Cerebellar nuclear complex (tissue), 1 donor: ENCODE results near the gene ZBTB49.

Experiments
- DNase-seq, 2 experiments: peaks; one replicate each; lab custom pipeline; 2025; lab: John Stamatoyannopoulos, UW

ZBTB49 gene

GRCh38 chr4:4356106-4357041 is 66.3 kb downstream of the ZBTB49 start:
- no peak for DNase-seq

- no peak for DNase-seq
Observed at GRCh38 chr4:4358093-4358854, 68.2 kb downstream of the ZBTB49 start.

- DNase-seq, result no peak
Observed at GRCh38 chr4:4361883-4362282, 71.8 kb downstream of the ZBTB49 start.

GRCh38 chr4:4362991-4363697 is 73.1 kb downstream of the ZBTB49 start:
- no peak for DNase-seq

GRCh38 chr4:4364061-4364460 is 74.0 kb downstream of the ZBTB49 start:
- no peak for DNase-seq

GRCh38 chr4:4364486-4365208 is 74.6 kb downstream of the ZBTB49 start:
- DNase-seq, result no peak

GRCh38 chr4:4368809-4369580 is 78.9 kb downstream of the ZBTB49 start:
- no peak for DNase-seq
